ENCODE results near the gene PPP2R5C.
"Not testable (repeated sequence)": the region's sequence is repeated elsewhere in the genome, so short reads cannot be mapped to it uniquely, and the experiment has no call there.

PPP2R5C gene

DNA sequence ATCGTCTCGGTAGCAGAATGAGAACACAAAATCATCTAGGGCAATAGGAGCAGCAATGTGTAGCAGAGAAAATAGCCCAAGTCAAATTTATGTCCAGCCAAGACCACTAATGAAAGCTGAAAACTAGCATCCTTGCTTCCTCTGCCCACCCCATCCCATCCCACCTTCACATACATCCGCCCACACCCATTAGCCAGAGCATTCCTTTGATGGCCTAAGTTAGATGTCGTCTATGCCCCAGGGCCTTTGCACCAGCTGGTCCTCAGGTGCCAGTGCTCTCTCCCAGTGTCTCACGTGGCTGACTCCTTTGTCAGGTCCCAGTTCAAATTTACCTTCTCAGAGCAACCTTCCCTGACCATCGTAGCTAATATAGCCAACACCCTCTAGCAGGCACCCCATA, 17.8 kb upstream of the PPP2R5C start:
- no peak for DNase-seq (ENCODE audit: extremely low spot score, insufficient read length, low read depth)
- no peak for FAIRE-seq

GRCh38 chr14:101744382-101744781, 17.1 kb upstream of the PPP2R5C start:
- DNase-seq (ENCODE audit: extremely low spot score, insufficient read length, low read depth) = not testable (repeated sequence)

GRCh38 chr14:101749756-101750155, 11.8 kb upstream of the PPP2R5C start:
- DNase-seq (ENCODE audit: extremely low spot score, insufficient read length, low read depth); FAIRE-seq: not testable (repeated sequence)

More at GRCh38 chr14:101744382-101744781, 17.1 kb upstream of the PPP2R5C start:
- FAIRE-seq = not testable (repeated sequence)

DNA sequence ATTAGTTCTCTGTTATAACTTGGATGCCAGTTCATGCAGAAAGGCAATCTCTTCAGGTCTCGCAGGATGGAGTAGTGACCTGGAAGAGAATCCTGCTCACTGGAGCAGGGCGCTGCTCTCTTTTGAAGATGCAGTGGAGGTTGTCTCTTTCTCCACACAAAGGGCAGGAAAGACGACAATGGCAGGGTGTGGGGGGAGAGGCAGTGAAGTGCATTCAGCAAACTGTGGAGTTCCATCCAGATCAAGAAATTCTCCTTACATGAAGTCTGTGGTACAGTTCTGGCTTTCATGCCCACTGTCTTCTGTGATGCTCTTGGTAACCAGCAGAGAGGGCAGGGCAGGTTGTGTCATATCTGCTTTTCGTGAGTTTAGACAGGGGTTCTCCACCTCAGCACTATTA, 6.6 kb upstream of the PPP2R5C start:
- DNase-seq (ENCODE audit: extremely low spot score, insufficient read length, low read depth) = no peak
- FAIRE-seq = no peak

- DNase-seq (ENCODE audit: extremely low spot score, insufficient read length, low read depth) = no peak
- FAIRE-seq = no peak
Measured at GRCh38 chr14:101755591-101756324, 5.8 kb upstream of the PPP2R5C start.

- DNase-seq (ENCODE audit: extremely low spot score, insufficient read length, low read depth) (no peak), FAIRE-seq (no peak)
Measured at GRCh38 chr14:101757064-101757838, 4.3 kb upstream of the PPP2R5C start.

- FAIRE-seq = no peak
- DNase-seq (ENCODE audit: extremely low spot score, insufficient read length, low read depth) = no peak
Measured at GRCh38 chr14:101757839-101758211, 3.7 kb upstream of the PPP2R5C start.

- FAIRE-seq = no peak
- no peak for DNase-seq (ENCODE audit: extremely low spot score, insufficient read length, low read depth)
Measured at GRCh38 chr14:101758913-101759593, 2.5 kb upstream of the PPP2R5C start.

- FAIRE-seq (peak; percentile 95), DNase-seq (ENCODE audit: extremely low spot score, insufficient read length, low read depth) (peak; percentile 90)
Measured at GRCh38 chr14:101760138-101761011, 1.1 kb upstream of the PPP2R5C start.

DNA sequence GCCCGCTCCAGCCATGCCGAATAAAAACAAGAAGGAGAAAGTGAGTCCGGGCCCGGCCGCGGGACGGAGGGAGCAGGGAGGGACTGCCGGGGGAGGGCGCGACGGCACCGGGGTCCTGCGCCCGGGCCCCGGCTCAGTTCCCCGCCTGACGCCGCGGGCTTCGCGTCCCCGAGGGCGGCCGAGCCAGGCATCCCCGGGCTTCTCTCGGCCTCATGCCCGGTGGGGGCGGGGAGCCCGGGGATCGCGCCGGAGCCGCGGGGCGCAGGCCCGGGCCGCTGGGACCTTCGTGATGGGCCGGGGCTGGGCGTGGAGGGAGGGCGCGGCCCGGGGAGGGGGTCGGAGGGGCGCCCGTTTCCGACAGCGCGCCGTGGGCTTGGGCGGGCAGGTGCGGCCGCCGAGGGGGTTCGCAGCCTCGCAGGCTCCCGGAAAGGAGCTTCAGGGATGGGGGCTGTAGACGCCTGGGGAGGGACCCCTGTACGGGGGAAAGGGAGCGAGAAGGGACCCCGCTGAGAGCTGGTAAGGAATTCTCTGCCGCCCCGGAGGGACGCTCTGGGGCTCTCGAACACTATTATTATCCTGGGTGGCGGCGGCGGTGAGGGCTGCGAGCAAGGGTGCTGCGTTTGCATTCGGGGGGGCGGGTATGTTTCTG, 496 bp downstream of the PPP2R5C start:
- DNase-seq (ENCODE audit: extremely low spot score, insufficient read length, low read depth) (no peak), FAIRE-seq (no peak)

DNA sequence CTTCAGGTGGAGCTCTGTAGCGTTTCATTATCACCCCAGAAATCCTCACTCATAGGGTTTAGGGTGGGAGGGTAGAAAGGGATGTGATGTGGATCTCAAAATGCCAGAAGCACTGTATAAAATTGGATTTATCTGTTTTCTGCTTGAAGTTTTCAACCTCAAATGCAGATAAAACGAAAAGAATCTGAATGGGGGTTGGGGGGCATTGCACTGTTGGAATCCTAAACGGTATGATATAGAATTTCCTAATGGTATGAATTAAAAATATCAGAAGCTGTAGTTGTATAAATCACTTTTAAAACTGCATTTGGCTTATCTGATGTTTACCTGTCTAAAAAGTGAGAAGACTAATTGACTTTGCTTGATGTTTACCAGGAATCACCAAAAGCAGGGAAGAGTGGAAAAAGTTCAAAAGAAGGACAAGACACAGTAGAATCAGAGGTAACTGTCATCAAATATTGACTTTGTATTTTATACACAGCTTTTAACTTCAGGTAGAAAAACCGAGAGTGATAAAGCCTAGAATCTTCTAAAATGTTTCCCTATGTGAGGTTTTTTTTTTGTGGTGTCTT, 1.1 kb downstream of the PPP2R5C start:
- FAIRE-seq = no peak

DNA sequence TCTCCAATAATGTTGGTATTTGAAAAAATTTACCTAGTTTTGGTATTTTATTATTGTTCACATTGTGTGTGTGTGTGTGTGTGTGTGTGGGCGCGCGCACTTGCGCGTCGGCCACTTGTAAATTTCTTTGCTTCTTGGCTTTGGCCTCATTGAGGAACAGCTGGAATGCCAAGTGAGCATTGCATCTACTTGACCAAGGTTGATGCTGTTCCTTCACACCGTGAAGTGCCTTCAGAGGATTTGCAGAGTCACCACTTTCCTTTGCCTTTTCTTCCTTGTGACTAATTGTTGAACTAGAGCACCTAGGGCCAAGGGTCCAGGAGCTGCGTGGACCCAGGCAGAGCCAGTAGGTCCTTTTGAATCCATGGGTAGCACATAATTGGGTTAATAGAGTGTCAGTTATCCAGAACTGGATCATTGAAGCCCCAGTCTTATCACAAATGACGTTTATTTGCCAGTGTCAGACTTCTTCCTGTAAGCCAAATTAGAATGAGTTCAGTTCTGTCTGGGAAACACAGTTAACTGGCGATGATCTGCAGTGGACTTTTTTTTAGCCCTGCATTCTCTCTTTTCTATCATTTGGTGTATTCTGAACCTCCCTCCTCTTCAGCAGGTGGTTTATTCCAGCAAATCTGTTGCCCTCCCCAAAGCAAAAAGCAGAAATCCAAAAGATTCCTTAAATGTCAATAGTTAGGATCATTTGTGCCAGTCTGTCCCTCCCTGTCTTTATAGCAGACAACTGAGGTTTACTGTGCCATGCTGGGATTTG, 2.6 kb downstream of the PPP2R5C start:
- DNase-seq (ENCODE audit: extremely low spot score, insufficient read length, low read depth) (no peak), FAIRE-seq (no peak)

More for the DNA sequence above, 1.1 kb downstream of the PPP2R5C start:
- DNase-seq (ENCODE audit: extremely low spot score, insufficient read length, low read depth) = no peak

DNA sequence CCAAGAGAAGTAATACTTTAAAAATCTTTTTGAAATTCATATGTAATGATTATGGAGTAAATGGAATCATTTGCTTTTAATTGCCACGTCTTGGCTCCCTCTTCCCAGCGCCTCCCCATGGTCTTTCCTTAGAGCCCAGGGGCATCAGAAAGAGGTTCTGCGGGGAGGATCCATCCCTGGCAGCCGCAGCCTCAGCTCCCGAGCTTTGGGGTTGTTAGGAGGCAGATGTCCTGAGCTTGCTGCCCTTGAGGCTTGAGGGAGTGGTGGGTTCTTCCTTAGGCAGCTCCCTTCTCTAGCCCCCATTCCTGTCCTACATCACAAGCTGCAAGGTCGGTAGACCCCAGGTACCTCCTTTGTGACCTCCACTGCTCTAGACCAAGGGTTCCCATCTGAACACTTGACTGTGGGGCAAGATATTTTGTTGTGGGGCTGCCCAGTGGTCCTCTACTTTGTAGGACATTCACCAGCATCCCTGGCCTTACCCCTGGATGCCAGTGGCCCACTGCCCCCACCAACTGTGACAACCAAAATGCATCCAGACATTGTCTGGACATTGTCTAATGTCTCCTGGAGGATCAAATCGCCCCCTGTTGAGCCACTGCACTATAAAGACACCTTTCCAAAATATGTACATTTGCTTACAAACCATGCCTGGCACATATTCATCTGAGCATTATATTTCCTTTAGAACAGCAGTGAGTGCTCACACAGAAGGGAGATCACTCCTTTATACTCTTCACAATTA, 6.3 kb downstream of the PPP2R5C start:
- DNase-seq (ENCODE audit: extremely low spot score, insufficient read length, low read depth) = no peak
- FAIRE-seq = no peak

DNA sequence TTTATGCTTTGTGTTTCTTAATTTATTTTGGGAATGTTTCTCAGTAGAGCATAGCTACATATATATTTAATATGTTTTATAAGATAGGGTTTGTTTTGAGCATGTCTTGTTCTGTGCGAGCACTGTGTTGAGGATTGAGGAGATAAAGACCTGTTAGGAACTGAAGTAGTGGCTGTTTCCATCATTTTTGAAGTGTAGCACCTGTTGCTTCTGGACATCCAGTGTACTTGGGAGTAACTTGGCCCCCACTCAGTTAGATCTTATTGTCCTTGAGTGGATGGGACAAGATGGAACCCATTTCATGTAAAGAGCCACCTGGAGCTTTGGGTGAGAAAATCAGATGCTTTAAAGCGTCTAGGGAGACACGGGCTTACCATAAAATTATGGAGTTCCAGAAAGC, 8.7 kb downstream of the PPP2R5C start:
- DNase-seq (ENCODE audit: extremely low spot score, insufficient read length, low read depth) = no peak
- FAIRE-seq = no peak

DNA sequence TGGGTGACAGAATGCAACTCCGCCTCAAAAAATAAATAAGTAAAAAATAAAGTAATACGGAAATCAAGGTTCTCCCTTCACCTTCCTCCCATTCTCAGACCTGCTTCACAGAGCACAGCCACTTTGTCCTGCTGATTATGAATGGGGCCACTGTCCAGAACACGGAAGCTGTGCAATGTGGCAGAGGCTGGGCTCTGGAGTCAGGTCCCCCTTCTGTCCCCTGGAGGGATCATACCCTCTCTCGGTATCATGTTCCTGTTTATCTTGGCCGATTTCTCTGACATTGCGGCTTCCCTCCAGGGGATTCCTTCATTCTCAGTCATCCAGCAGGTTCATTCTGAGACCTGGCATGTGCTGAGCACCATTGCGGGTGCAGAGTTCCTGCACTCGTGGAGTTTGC, 11.3 kb downstream of the PPP2R5C start:
- DNase-seq (ENCODE audit: extremely low spot score, insufficient read length, low read depth) = no peak
- FAIRE-seq = no peak

DNA sequence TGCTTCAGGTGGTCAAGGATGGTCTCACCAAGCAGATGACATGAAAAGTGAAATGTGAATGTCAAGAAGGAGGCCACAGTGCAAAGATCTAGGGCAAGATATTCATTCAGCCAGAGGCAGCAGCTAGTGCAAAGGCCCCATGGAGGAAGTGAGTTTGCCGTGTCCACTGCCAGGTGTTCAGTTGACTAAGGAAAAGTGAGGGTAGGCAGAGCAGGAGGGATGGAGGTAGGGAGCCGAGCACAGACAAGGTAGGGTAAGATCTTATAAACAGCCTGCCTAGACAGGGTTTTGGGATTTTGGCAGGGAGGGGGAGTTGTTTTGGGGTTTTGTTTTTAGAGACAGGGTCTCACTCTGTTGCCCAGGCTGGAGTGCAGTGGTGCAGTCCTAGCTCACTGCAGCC, 11.9 kb downstream of the PPP2R5C start:
- DNase-seq (ENCODE audit: extremely low spot score, insufficient read length, low read depth) (no peak), FAIRE-seq (no peak)

DNA sequence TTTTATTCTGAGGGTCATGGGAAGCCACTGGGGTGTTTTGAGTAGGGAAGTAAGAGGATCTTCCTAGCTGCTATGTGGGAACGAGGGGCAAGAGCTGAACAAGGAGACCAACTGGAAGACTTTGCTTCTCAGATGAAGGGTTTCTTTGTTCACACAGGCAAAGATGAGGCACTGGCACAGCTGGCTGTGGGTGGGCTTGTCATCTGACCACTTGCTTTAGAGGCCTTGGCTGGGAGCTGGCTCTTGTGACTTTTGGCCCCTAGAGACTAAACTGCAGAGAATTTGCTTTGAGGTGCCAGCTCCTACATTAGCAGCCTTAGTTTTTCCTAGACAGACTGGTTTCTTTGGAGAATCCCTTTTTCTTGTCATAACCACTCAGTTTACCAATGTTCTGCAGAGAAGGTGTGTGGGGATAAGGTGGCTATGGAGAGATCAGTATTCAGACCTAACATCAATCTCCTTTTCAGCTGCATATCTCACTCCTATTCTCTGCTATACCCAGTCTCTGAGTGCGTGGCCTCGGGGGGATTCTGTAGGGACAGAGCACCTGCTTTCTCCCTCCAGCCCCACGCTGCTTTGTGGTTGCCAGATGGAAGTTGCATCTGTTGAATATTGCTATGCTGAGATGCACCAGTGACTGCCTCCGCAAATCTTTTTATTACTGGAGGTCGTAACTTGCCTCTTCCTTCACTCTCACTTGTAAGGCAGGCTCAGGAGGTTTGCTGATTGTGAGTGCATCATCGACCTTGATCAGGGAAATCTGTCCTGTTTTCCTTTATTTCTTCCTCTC, 12.7 kb downstream of the PPP2R5C start:
- FAIRE-seq = no peak

More for the DNA sequence above, 12.7 kb downstream of the PPP2R5C start:
- DNase-seq (ENCODE audit: extremely low spot score, insufficient read length, low read depth) = no peak
